Omental fat pad (tissue), 4 donors: ENCODE measurements around the gene LRRC66. TPM values are rescaled to one million over a fixed set of nuclear protein-coding genes. Genes with fewer than 3 reads are reported as not detected.

Source experiments
- ATAC-seq: fragments of 150-250 bp; one replicate; pipeline ENCODE4 v1.9.1; 2016; ENCODE audit warnings: mild to moderate bottlenecking, moderate library complexity; ENCODE audit not compliant: low FRiP score
- DNase-seq: peaks from one replicate; pipeline ENCODE4 v3.0.0-alpha.2; 2019; ENCODE audit warnings: low spot score
- total RNA-seq, 4 donors: library from RNA; depleted of rRNA; stranded (reverse); fragments of >200 nt; gene quantifications; one replicate each; pipeline ENCODE4 v1.1.0, GENCODE V29; 2016
- TF ChIP-seq, protein P1 (sequence below), 3 donors: fragments of 450-650 bp; IDR thresholded peaks; one replicate each; pipeline ENCODE4 v1.5.1; 2016 to 2017; ENCODE audit warnings: antibody characterized with exemption in 3 of 3, mild to moderate bottlenecking in 3 of 3, moderate library complexity in 2 of 3

LRRC66 gene, protein sequence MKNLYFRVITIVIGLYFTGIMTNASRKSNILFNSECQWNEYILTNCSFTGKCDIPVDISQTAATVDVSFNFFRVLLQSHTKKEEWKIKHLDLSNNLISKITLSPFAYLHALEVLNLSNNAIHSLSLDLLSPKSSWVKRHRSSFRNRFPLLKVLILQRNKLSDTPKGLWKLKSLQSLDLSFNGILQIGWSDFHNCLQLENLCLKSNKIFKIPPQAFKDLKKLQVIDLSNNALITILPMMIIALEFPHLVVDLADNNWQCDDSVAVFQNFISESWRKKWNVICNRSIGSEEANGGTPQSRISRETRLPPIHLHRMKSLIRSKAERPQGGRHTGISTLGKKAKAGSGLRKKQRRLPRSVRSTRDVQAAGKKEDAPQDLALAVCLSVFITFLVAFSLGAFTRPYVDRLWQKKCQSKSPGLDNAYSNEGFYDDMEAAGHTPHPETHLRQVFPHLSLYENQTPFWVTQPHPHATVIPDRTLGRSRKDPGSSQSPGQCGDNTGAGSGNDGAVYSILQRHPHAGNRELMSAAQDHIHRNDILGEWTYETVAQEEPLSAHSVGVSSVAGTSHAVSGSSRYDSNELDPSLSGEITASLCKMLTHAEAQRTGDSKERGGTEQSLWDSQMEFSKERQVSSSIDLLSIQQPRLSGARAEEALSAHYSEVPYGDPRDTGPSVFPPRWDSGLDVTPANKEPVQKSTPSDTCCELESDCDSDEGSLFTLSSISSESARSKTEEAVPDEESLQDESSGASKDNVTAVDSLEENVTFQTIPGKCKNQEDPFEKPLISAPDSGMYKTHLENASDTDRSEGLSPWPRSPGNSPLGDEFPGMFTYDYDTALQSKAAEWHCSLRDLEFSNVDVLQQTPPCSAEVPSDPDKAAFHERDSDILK
- total RNA-seq = 1 to 10 TPM in 1 of 4 donors, under 1 TPM in 3; 0.09 to 1.1 (median 0.25) TPM

DNA sequence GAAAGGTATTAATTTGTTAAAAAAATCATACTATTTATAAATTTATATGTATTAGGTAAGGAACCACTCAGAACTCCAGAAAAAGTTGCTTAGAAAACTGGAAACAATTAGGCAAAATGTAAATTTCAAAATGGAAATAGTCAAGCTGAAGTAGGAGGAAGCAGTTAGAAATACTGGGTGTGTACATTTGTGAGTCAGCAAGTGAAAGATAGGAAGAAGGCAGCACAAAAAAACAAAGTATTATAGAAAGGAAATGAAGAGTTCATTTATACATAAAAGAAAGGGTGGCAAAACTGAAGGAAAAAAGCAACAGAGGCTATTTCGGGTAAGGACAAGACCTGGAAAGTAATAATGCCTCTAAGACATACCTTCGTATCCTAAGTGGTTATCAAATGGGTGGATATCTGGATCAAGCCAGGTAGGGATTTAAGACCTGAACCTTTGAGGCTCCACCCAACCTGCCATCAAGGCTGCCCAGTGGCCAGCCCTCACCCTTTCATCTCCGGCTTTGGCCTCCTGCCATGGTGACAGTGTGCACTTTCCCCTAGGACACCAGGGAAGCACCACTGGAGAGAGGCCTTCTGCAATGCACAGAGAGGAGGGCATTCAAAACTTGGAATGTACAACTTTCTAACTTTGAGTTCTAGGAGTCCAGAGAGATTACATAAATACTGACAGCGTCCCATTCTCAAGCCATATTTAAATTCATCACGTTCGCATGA is at the start of gene LRRC66:
TSS of gene LRRC66 (minus strand) at position 428 of the 722 bp plus-strand sequence. CDS start 2,750 bp downstream, outside the sequence.
- DNase-seq (no peak), ATAC-seq (no peak)

GRCh38 chr4:52069571-52069970 is 49.4 kb upstream of the LRRC66 start:
- no peak for ATAC-seq
- TF ChIP-seq, protein P1, sequence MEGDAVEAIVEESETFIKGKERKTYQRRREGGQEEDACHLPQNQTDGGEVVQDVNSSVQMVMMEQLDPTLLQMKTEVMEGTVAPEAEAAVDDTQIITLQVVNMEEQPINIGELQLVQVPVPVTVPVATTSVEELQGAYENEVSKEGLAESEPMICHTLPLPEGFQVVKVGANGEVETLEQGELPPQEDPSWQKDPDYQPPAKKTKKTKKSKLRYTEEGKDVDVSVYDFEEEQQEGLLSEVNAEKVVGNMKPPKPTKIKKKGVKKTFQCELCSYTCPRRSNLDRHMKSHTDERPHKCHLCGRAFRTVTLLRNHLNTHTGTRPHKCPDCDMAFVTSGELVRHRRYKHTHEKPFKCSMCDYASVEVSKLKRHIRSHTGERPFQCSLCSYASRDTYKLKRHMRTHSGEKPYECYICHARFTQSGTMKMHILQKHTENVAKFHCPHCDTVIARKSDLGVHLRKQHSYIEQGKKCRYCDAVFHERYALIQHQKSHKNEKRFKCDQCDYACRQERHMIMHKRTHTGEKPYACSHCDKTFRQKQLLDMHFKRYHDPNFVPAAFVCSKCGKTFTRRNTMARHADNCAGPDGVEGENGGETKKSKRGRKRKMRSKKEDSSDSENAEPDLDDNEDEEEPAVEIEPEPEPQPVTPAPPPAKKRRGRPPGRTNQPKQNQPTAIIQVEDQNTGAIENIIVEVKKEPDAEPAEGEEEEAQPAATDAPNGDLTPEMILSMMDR (IDR thresholded peaks at IDR 0.05) = no peak
- no peak for DNase-seq

More for the DNA sequence above, at the start of gene LRRC66:
- TF ChIP-seq, protein P1 (IDR thresholded peaks at IDR 0.05) = no peak

DNA sequence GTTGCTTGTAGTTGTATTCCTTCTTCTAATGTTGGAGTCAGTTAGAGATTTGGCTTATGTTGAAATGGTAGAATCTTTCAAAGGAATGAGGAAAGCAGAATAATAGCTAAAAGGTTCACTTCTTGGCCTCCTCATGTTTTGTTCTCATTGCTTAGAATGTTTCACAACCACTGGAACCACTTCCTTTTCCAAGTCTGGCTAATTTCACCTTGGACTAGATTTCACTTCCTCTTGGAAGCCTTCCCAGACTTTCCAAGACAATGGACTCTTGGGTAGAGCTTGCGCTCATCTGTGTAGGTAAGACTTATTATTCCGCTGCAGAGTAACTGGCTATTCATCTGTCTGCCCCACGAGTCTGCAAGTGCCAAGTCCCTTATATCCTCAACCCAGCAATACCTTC is 39.2 kb upstream of the LRRC66 start:
- DNase-seq = no peak
- no peak for ATAC-seq
- TF ChIP-seq, protein P1 (IDR thresholded peaks at IDR 0.05) = no peak

- TF ChIP-seq, protein P1 (IDR thresholded peaks at IDR 0.05) = no peak
- no peak for ATAC-seq
- no peak for DNase-seq
Measured at GRCh38 chr4:52058275-52058674, 38.1 kb upstream of the LRRC66 start.

- ATAC-seq (no peak), DNase-seq (no peak)
- TF ChIP-seq, protein P1 (IDR thresholded peaks at IDR 0.05) = no peak
Measured at GRCh38 chr4:52057196-52057595, 37.0 kb upstream of the LRRC66 start.

DNA sequence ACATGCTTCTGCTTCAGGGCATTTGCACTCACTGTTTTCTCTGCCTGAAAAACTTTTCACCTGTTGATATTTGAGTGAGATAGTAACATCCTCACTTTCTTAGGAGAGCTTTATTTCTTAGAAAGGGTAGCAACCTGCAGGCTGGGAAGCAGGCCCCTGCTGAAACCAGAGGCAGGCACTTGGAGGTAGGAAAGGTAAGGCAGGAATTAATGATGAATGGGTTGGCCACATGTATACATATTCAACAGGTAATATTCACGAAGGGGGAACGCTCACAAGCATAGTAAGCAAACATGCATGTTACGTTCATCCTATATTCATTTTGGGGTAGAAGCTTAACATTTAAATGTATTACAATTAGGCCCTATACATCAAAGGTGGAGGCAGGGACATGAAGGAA is 34.1 kb upstream of the LRRC66 start:
- DNase-seq = no peak
- TF ChIP-seq, protein P1 (IDR thresholded peaks at IDR 0.05) = no peak
- ATAC-seq = no peak
